IPS-NIHi11 (cell line): ENCODE data around the gene AXIN1.
A peak's percentile ranks its signal among the peaks of the same experiment; 100 is the strongest.
"Not testable (repeated sequence)": the region's sequence is repeated elsewhere in the genome, so short reads cannot be mapped to it uniquely, and the experiment has no call there.

ENCODE experiments used
- DNase-seq: peaks from one replicate; pipeline ENCODE4 v3.0.0; 2012; ENCODE audit warnings: mixed read lengths, low spot score

The AXIN1 gene

GRCh38 chr16:265711-266110 lies 86.8 kb downstream of the AXIN1 start:
- no peak for DNase-seq

- no peak for DNase-seq
These were observed 87.5 kb downstream of the AXIN1 start for GRCh38 chr16:265002-265529.

- DNase-seq: no peak
These were observed 88.0 kb downstream of the AXIN1 start for GRCh38 chr16:264440-264951.

GRCh38 chr16:263944-264343 lies 88.6 kb downstream of the AXIN1 start:
- DNase-seq: no peak

GRCh38 chr16:263182-263774 lies 89.2 kb downstream of the AXIN1 start:
- no peak for DNase-seq

GRCh38 chr16:262121-262745 lies 90.3 kb downstream of the AXIN1 start:
- no peak for DNase-seq

DNA sequence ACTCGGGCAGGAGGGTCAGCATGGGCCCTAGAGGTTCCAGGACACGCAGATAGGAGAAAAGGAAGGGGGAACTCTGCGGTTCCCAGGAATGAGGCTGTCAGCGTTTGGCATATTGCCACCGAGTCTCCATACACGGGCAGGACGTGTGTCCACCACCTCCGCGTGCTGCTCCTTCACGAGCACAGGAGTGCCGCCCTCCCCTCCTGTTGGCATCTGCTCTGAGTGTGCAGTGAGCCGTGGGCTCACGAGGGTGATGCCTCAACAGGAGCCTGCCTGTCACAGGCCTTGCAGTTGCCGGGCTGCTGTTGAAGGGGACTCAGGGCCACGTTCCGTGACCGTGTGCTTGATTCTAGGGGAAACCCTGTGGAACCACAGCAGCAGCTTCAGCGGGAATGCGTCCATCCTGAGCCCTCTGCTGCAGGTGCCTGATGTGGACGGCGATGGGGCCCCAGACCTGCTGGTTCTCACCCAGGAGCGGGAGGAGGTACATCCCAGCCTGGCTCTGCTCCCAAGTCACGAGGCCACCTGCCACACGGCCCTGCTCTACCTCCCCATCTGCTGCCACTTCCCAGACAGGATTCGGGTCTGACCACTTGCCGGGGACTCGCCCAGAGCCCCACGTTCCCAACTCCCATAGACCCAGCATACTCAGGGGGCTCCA lies 91.4 kb downstream of the AXIN1 start:
- no peak for DNase-seq

GRCh38 chr16:260326-260725 lies 92.2 kb downstream of the AXIN1 start:
- DNase-seq: no peak

- DNase-seq: no peak
These were observed 92.7 kb downstream of the AXIN1 start for GRCh38 chr16:259814-260253.

DNA sequence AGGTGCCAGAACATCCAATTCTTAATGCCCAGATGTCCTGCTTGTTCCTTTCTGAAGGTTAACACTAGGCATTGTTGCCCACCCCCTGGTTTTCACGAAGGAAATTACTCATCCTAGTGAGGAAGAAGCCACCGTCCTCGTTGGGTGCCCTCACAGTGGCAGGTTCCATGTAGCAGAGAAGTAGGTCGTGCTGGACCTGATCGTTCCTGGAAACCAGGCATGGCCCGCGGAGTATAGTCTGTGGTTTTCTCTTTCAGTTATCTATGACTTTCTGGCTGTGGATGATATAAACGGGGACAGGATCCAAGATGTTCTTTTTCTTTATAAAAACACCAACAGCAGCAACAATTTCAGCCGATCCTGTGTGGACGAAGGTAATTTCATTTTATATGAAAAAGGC lies 93.3 kb downstream of the AXIN1 start:
- DNase-seq: no peak

DNA sequence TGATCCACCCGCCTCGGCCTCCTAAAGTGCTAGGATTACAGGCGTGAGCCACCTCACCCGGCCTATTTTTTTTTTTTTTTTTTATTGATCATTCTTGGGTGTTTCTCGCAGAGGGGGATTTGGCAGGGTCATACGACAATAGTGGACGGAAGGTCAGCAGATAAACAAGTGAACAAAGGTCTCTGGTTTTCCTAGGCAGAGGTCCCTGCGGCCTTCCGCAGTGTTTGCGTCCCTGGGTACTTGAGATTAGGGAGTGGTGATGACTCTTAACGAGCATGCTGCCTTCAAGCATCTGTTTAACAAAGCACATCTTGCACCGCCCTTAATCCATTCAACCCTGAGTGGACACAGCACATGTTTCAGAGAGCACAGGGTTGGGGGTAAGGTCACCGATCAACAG lies 94.4 kb downstream of the AXIN1 start:
- not testable (repeated sequence) for DNase-seq

GRCh38 chr16:255183-255582 lies 97.3 kb downstream of the AXIN1 start:
- DNase-seq: no peak

GRCh38 chr16:254461-254860 lies 98.1 kb downstream of the AXIN1 start:
- DNase-seq: no peak

GRCh38 chr16:253833-254232 lies 98.7 kb downstream of the AXIN1 start:
- peak; percentile 4 for DNase-seq

DNA sequence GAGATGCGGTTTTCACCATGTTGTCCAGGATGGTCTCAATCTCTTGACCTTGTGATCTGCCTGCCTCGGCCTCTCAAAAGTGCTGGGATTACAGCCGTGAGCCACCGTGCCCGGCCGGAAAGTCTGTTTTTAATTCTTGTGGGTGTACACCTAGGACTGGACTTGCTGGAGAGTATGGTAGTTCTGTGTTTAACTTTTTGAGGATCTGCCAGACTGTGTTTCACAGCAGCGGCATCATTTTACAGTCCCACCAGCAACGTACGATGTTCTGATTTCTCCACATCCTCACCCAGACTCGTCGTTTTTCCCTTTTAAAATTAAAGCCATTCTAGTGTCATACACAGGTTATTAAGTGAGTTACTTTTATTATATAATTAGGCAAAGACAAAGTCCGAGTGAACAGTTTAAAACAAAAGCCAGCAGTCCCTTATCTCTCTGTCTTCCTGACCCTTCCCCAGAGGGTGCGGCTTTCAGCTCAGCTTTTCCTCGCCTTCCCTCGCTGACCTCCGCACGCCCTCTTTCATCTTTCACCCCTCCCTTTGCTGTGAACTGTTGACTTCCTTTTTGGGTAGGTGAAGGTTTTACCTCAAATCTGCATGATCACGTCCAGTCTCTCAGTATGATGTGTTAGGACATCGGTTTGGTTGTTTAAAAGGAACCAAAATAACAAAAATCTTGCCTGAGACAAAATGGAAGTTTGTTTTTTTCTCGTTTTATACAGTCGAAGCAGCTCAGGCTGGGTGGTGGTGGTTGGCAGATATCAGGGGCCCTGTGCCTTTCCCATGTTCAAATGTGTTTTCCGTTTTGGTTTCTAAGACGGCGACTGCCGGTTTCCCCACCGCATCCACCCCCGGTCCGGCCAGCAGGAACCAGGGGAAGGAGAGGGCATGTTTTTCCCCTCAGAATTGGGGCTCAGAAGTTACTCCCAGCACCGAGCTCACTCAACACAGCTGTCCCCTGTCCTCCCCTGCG lies 99.9 kb downstream of the AXIN1 start:
- DNase-seq: no peak

DNA sequence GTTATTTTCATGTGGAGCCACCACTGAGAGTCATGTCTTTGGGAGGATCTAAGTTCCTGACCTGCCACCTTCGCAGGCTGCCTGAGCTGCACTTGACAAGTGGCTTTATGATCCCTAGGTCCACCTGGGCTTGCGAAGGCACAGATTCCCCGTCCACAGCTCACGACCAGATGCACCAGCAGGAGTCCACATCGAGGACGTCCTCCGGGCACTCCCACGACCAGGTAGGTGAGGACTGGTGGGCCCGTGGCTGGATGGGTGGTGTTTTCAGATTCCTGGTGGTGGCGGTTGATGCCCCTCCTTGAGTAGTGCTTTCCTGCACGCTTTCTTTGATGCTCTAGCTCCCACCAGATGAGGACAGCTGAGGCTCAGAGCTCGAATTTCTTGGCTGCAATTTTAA lies 103.1 kb downstream of the AXIN1 start:
- no peak for DNase-seq

DNA sequence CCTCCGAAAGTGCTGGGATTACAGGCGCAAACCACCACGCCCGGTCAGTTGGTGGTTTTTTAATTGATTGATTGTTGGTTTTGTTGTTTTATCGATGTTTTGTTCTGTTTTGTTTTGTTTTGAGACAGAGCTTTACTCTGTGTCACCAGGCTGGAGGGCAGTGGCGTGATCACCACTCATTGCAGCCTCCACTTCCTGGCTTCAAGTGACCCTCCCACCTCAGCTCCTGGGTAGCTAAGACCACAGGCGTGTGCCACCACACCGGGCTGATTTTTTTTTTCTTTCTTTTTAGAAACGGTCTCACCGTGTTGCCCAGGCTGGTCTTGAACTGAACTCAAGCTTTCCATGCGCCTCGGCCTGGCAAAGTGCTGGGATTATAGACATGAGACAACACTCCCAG lies 105.5 kb downstream of the AXIN1 start:
- DNase-seq: no peak

DNA sequence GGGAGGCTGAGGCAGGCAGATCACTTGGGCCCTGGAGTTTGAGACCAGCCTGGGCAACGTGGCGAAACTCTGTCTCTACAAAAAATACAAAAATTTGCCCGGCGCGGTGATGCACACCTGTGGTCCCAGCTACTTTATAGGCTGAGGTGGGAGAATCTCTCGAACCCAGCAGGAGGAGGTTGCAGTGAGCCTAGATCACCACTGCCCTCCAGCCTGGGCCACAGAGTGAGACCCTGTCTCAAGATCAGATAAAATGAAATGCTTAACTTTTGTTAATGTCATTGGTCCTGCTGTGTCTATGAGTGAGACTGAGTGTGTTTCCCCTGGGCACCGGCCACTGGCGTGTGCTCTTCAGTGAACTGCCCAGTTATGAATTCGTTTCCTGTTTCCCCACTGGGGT lies 107.4 kb downstream of the AXIN1 start:
- DNase-seq: no peak

DNA sequence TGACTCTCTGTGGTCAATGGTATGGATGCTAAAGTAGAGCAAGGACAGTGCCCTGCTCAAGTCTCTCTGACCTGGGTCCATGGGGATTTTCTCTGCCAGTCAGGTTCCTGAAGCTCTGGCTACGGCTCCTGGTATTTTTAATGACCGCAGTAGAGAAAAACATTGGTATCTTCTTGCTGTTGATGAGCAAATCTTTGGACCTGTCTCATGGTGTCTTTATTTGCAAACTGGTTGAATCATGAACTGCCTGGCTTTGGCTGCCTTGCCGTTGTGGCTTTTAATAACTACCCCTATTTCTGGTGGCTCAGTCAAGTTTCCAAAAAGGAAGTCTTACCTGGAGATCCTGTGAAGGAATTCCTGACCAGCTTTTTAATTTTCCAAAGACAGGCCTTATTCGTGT lies 109.2 kb downstream of the AXIN1 start:
- DNase-seq: no peak

DNA sequence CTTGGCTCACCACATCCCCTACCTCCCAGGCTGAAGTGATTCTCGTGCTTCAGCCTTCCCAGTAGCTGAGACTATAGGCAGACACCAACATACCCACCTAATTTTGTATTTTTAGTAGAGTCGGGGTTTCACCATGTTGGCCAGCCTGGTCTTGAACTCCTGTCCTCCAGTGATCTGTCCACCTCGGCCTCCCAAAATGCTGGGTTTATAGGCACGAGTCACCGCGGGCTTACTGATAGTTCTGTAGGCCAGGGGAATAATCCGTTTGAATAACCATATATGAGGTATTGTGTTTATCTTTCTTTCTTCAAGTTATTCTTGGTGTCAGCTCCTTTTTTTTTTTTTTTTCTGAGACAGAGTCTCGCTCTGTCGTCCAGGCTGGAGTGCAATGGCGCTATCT lies 110.2 kb downstream of the AXIN1 start:
- no peak for DNase-seq

GRCh38 chr16:240559-240958 lies 112.0 kb downstream of the AXIN1 start:
- no peak for DNase-seq

DNA sequence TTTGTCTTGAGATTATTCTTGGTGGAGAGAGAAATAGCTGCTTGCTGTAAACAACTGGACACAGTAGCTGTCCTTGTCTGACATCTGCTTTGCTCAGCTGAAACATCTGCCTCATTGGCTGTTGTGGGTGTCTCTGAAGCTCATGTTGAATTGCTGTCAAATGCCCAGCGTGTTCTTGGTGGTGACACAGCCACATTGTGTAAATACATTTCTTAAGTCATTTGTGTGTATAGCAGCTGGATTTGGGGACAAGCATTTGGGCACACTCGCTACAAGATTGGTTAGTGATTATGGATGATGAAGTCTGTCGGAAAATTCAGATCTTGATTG lies 112.6 kb downstream of the AXIN1 start:
- DNase-seq: no peak
